HepG2 (cell line): ENCODE measurements around the gene TTC9. TPM values are rescaled to one million over a fixed set of nuclear protein-coding genes. Genes with fewer than 3 reads are reported as not detected.

Experiments
- ATAC-seq: fragments of 200-7000 bp; cut with Tn5 transposase; 3 replicates; pipeline ENCODE4 v1.9.1; 2020; ENCODE audit warnings: mild to moderate bottlenecking, moderate library complexity
- BruUV-seq: library from RNA; stranded (reverse); fragments of 400-500 nt; replicated peaks from 2 replicates; lab custom pipeline; 2021; lab: Mats Ljungman, UMichigan
- CTCF ChIA-PET: fragments of 300-600 bp; formaldehyde crosslinking; extraction: SDS; loops from one replicate; lab custom pipeline; 2021; ENCODE audit warnings: low total read pairs, inconsistent platforms, low intra/inter-chr PET ratio; lab: Yijun Ruan, JAX
- POLR2A ChIA-PET: fragments of 350-600 bp; sonication (Branson Sonifier 250); formaldehyde crosslinking; loops from one replicate; lab custom pipeline; 2020; ENCODE audit warnings: antibody characterized with exemption, inconsistent platforms; lab: Yijun Ruan, JAX
- DNase-seq: peaks from one replicate; pipeline ENCODE4 v3.0.0-alpha.2; 2015; ENCODE audit warnings: low spot score
- FAIRE-seq: peaks from 3 replicates; lab custom pipeline; 2011; peaks lifted over from hg19 to GRCh38; lab: Jason Lieb, UNC
- H2AFZ ChIP-seq: one replicate; pipeline ENCODE4 v1.6.1; 2011; ENCODE audit warnings: low read length, inconsistent platforms
- H3K27ac ChIP-seq: fragments of 300-600 bp; 3 replicates; pipeline ENCODE4 v1.8.0; 2011; ENCODE audit warnings: mixed run types, mild to moderate bottlenecking, mixed read lengths, low read length, inconsistent platforms; ENCODE audit not compliant: insufficient read depth; ENCODE audit errors: extremely low read length
- H3K27me3 ChIP-seq, 2 experiments: fragments of 200-600 bp in 1 of 2; 2 replicates in 1 of 2; 3 replicates in 1 of 2; pipeline versions ENCODE4 v1.6.0 to v1.8.0; 2011; ENCODE audit warnings: low read length in 2 of 2, mild to moderate bottlenecking in 2 of 2, moderate library complexity in 2 of 2, inconsistent platforms in 1 of 2; ENCODE audit not compliant: insufficient read depth in 2 of 2, control insufficient read depth in 1 of 2
- H3K36me3 ChIP-seq, 2 experiments: fragments of 200-600 bp in 1 of 2; replicated peaks in 1 of 2; 2 replicates in 1 of 2; 3 replicates in 1 of 2; pipeline versions ENCODE4 v1.5.1 to v1.8.0; 2011; ENCODE audit warnings: low read length in 2 of 2, inconsistent platforms in 1 of 2; ENCODE audit not compliant: insufficient read depth in 2 of 2, control insufficient read depth in 1 of 2
- H3K4me1 ChIP-seq: 2 replicates; pipeline ENCODE4 v1.5.1; 2012; ENCODE audit warnings: low read length, inconsistent platforms; ENCODE audit not compliant: insufficient read depth
- H3K4me2 ChIP-seq: 2 replicates; pipeline ENCODE4 v1.6.0; 2011; ENCODE audit warnings: low read depth, low read length, inconsistent platforms
- H3K4me3 ChIP-seq, 3 experiments: fragments of 200-600 bp in 1 of 3; sonication (generic), shearing (Covaris generic) in 1 of 3; replicated peaks in 1 of 3; 2 replicates each; pipeline ENCODE4 v1.5.1; 2011 to 2016; ENCODE audit warnings: low read length in 3 of 3, inconsistent platforms in 2 of 3, low read depth in 2 of 3, mild to moderate bottlenecking in 2 of 3, control low read depth in 1 of 3, mixed read lengths in 1 of 3; ENCODE audit not compliant: insufficient read depth in 1 of 3
- H3K79me2 ChIP-seq: one replicate; pipeline ENCODE4 v1.6.1; 2011; ENCODE audit warnings: low read length, inconsistent platforms; ENCODE audit not compliant: insufficient read depth
- H3K9ac ChIP-seq: 2 replicates; pipeline ENCODE4 v1.6.0; 2011; ENCODE audit warnings: mild to moderate bottlenecking, low read depth, low read length, inconsistent platforms; ENCODE audit not compliant: insufficient read depth
- H3K9me3 ChIP-seq: 2 replicates; pipeline ENCODE4 v1.5.1; 2012; ENCODE audit warnings: mild to moderate bottlenecking, low read length
- H4K20me1 ChIP-seq: 2 replicates; pipeline ENCODE4 v1.6.0; 2011; ENCODE audit warnings: inconsistent platforms, mild to moderate bottlenecking, low read length, moderate library complexity; ENCODE audit not compliant: insufficient read depth
- CBX5 ChIP-seq: sonication (generic); formaldehyde crosslinking; IDR thresholded peaks from 2 replicates; pipeline ENCODE4 v1.4.0; 2020; ENCODE audit warnings: missing genetic modification reagents, borderline replicate concordance
- HNRNPLL ChIP-seq: fragments of 200-400 bp; formaldehyde crosslinking; IDR thresholded peaks from 2 replicates; pipeline ENCODE4 v1.6.1; 2017; ENCODE audit warnings: mild to moderate bottlenecking, low read depth, low read length; ENCODE audit not compliant: poor library complexity, severe bottlenecking
- MTF1 ChIP-seq: sonication (generic); formaldehyde crosslinking; IDR thresholded peaks from 2 replicates; pipeline ENCODE4 v1.5.0; 2020; ENCODE audit warnings: missing genetic modification reagents
- SKI ChIP-seq: fragments of 450-650 bp; IDR thresholded peaks from one replicate; pipeline ENCODE4 v1.6.1; 2018; ENCODE audit warnings: mild to moderate bottlenecking; ENCODE audit not compliant: partially characterized antibody
- U2AF2 ChIP-seq: fragments of 200-400 bp; formaldehyde crosslinking; IDR thresholded peaks from 2 replicates; pipeline ENCODE4 v1.6.1; 2017; ENCODE audit warnings: low read depth, mild to moderate bottlenecking, low read length
- ZNF792 ChIP-seq: IDR thresholded peaks from 2 replicates; pipeline ENCODE4 v1.6.1; 2016
- WGBS: methylation state at CpG from one replicate; pipeline ENCODE4 v1.1.6; 2017; ENCODE audit warnings: low lambda C conversion rate; 5-methylcytosine and 5-hydroxymethylcytosine counted together
- in situ Hi-C: cut with HindIII; loops from 2 replicates; pipeline ENCODE4 v1.10.0; 2017; ENCODE audit warnings: low pct_unique_long_range_greater_than_20kb; ENCODE audit not compliant: extremely low pct_ligation_motif_present
- intact Hi-C: fragments of 100-400 bp; cut with micrococcal nuclease; formaldehyde crosslinking; loops from one replicate; pipeline ENCODE4 v1.10.0; 2022; ENCODE audit not compliant: unreplicated experiment
- polyA plus RNA-seq, 8 experiments: library from polyadenylated mRNA; depleted of rRNA in 3 of 8; stranded (reverse) in 7 of 8; unstranded in 1 of 8; fragments of >200 nt; fragmentation: Illumina TruSeq in 4 of 8; extraction: Trizol in 4 of 8; gene quantifications; 2 replicates each; pipeline versions ENCODE4 v1.2.1 to v1.2.3, GENCODE V29; 2011 to 2016; ENCODE audit warnings: low read depth in 4 of 8, missing spikeins in 1 of 8, mixed read lengths in 1 of 8; ENCODE audit not compliant: insufficient read depth in 1 of 8
- total RNA-seq, 5 experiments: library from RNA; depleted of rRNA; stranded (reverse); fragments of >200 nt; fragmentation: Illumina TruSeq; extraction: Trizol; gene quantifications; 2 replicates each; pipeline ENCODE4 v1.2.3, GENCODE V29; 2016; ENCODE audit warnings: low read depth in 1 of 5
- TF ChIP-seq, protein P1 (sequence below): sonication (generic); formaldehyde crosslinking; IDR thresholded peaks from 2 replicates; pipeline ENCODE4 v1.9.0; 2022; ENCODE audit warnings: low read depth, missing genetic modification reagents
- TF ChIP-seq, protein P2 (sequence below): sonication (generic); formaldehyde crosslinking; conservative IDR thresholded peaks from 2 replicates; pipeline ENCODE4 v1.8.0; 2022; ENCODE audit warnings: missing genetic modification reagents
- TF ChIP-seq, protein P3 (sequence below): sonication (generic); formaldehyde crosslinking; IDR thresholded peaks from 2 replicates; pipeline ENCODE4 v1.4.0; 2020; ENCODE audit warnings: missing genetic modification reagents, mild to moderate bottlenecking, borderline replicate concordance
- TF ChIP-seq, protein P4 (sequence below): sonication (generic); formaldehyde crosslinking; IDR thresholded peaks from 2 replicates; pipeline ENCODE4 v1.4.0; 2020; ENCODE audit warnings: missing genetic modification reagents, borderline replicate concordance
- TF ChIP-seq, protein P5 (sequence below): sonication (generic); formaldehyde crosslinking; IDR thresholded peaks from 2 replicates; pipeline ENCODE4 v1.4.0; 2020; ENCODE audit warnings: mild to moderate bottlenecking, missing genetic modification reagents

The TTC9 gene
- total and polyA plus RNA-seq, 2 of the 13 experiments (the other 11 are each of a cell fraction or from before 2014, with no cell fraction given) = 0.13 to 0.30 TPM

DNA sequence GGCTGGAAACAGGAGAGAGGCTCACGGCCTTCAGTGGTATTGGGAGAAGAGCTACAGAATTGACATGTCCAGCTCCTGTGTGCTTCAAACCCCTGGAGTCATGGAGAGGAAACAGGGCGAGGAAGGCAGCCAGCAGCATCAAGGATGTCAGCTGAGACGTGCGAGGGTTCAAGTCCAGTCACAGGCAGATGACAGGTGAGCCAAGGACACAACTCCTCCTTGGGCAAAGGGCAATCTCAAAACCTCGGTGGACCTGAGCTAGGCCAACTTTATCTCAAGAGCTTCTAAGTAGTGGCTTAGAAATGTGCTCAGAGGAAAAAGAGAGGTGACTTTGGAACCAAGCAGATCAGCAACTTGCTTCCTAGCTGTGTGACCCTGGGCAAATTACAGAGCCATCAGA, 81.6 kb downstream of the TTC9 start:
- Histone ChIP-seq H3K27me3 (no peaks in the 10 kb centered on the region), H3K4me3 (no peak overlapping the region), H3K4me2 (no peak overlapping the region), H2AFZ (no peak overlapping the region), H3K9me3 (no peaks in the 10 kb centered on the region), H3K27ac (no peak overlapping the region), H3K4me1 (peaks cover 37% of the 10 kb centered on the region), H4K20me1 (no peaks in the 10 kb centered on the region), H3K36me3 (no peaks in the 10 kb centered on the region), H3K9ac (no peak overlapping the region), H3K79me2 (no peaks in the 10 kb centered on the region)
- POLR2A ChIA-PET = no interaction called here
- ATAC-seq = no peak; the same call in 1 of the 3 replicates
- in situ Hi-C loops = no loop called here
- CTCF ChIA-PET = no interaction called here
- no peak for FAIRE-seq
- no peak for DNase-seq
- 63% methylated on average over 5 of the region's 5 CpGs for WGBS
- intact Hi-C loops = no loop called here
- BruUV-seq = no TSS peak
- TF ChIP-seq ZNF792 (CRISPR knock-in tag) (no peak), CBX5 (CRISPR knock-in tag) (no peak), U2AF2 (no peak), MTF1 (no peak), HNRNPLL (no peak), SKI (no peak)
- TF ChIP-seq, protein P1, sequence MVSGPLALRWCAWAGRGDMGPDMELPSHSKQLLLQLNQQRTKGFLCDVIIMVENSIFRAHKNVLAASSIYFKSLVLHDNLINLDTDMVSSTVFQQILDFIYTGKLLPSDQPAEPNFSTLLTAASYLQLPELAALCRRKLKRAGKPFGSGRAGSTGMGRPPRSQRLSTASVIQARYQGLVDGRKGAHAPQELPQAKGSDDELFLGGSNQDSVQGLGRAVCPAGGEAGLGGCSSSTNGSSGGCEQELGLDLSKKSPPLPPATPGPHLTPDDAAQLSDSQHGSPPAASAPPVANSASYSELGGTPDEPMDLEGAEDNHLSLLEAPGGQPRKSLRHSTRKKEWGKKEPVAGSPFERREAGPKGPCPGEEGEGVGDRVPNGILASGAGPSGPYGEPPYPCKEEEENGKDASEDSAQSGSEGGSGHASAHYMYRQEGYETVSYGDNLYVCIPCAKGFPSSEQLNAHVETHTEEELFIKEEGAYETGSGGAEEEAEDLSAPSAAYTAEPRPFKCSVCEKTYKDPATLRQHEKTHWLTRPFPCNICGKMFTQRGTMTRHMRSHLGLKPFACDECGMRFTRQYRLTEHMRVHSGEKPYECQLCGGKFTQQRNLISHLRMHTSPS (CRISPR knock-in tag) = no peak
- TF ChIP-seq, protein P2, sequence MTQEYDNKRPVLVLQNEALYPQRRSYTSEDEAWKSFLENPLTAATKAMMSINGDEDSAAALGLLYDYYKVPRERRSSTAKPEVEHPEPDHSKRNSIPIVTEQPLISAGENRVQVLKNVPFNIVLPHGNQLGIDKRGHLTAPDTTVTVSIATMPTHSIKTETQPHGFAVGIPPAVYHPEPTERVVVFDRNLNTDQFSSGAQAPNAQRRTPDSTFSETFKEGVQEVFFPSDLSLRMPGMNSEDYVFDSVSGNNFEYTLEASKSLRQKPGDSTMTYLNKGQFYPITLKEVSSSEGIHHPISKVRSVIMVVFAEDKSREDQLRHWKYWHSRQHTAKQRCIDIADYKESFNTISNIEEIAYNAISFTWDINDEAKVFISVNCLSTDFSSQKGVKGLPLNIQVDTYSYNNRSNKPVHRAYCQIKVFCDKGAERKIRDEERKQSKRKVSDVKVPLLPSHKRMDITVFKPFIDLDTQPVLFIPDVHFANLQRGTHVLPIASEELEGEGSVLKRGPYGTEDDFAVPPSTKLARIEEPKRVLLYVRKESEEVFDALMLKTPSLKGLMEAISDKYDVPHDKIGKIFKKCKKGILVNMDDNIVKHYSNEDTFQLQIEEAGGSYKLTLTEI (CRISPR knock-in tag) = no peak
- TF ChIP-seq, protein P3, sequence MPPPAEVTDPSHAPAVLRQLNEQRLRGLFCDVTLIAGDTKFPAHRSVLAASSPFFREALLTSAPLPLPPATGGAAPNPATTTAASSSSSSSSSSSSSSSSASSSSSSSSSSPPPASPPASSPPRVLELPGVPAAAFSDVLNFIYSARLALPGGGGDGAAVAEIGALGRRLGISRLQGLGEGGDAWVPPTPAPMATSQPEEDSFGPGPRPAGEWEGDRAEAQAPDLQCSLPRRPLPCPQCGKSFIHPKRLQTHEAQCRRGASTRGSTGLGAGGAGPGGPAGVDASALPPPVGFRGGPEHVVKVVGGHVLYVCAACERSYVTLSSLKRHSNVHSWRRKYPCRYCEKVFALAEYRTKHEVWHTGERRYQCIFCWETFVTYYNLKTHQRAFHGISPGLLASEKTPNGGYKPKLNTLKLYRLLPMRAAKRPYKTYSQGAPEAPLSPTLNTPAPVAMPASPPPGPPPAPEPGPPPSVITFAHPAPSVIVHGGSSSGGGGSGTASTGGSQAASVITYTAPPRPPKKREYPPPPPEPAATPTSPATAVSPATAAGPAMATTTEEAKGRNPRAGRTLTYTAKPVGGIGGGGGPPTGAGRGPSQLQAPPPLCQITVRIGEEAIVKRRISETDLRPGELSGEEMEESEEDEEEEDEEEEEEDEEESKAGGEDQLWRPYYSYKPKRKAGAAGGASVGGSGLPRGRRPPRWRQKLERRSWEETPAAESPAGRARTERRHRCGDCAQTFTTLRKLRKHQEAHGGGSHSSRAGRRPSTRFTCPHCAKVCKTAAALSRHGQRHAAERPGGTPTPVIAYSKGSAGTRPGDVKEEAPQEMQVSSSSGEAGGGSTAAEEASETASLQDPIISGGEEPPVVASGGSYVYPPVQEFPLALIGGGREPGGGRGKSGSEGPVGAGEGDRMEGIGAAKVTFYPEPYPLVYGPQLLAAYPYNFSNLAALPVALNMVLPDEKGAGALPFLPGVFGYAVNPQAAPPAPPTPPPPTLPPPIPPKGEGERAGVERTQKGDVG (CRISPR knock-in tag) = no peak
- TF ChIP-seq, protein P4, sequence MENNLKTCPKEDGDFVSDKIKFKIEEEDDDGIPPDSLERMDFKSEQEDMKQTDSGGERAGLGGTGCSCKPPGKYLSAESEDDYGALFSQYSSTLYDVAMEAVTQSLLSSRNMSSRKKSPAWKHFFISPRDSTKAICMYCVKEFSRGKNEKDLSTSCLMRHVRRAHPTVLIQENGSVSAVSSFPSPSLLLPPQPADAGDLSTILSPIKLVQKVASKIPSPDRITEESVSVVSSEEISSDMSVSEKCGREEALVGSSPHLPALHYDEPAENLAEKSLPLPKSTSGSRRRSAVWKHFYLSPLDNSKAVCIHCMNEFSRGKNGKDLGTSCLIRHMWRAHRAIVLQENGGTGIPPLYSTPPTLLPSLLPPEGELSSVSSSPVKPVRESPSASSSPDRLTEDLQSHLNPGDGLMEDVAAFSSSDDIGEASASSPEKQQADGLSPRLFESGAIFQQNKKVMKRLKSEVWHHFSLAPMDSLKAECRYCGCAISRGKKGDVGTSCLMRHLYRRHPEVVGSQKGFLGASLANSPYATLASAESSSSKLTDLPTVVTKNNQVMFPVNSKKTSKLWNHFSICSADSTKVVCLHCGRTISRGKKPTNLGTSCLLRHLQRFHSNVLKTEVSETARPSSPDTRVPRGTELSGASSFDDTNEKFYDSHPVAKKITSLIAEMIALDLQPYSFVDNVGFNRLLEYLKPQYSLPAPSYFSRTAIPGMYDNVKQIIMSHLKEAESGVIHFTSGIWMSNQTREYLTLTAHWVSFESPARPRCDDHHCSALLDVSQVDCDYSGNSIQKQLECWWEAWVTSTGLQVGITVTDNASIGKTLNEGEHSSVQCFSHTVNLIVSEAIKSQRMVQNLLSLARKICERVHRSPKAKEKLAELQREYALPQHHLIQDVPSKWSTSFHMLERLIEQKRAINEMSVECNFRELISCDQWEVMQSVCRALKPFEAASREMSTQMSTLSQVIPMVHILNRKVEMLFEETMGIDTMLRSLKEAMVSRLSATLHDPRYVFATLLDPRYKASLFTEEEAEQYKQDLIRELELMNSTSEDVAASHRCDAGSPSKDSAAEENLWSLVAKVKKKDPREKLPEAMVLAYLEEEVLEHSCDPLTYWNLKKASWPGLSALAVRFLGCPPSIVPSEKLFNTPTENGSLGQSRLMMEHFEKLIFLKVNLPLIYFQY = no peak
- TF ChIP-seq, protein P5, sequence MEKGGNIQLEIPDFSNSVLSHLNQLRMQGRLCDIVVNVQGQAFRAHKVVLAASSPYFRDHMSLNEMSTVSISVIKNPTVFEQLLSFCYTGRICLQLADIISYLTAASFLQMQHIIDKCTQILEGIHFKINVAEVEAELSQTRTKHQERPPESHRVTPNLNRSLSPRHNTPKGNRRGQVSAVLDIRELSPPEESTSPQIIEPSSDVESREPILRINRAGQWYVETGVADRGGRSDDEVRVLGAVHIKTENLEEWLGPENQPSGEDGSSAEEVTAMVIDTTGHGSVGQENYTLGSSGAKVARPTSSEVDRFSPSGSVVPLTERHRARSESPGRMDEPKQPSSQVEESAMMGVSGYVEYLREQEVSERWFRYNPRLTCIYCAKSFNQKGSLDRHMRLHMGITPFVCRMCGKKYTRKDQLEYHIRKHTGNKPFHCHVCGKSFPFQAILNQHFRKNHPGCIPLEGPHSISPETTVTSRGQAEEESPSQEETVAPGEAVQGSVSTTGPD = no peak
